Activated naive CD8-positive, alpha-beta T cell (primary cell): ENCODE data around the gene DQX1.
A peak's percentile ranks its signal among the peaks of the same experiment; 100 is the strongest.
"Not testable (repeated sequence)": the region's sequence is repeated elsewhere in the genome, so short reads cannot be mapped to it uniquely, and the experiment has no call there.

Source experiments
- H3K27ac Mint-ChIP-seq: one replicate; pipeline ENCODE4 v1.8.0; 2021; ENCODE audit warnings: mixed read lengths
- H3K27me3 Mint-ChIP-seq: one replicate; pipeline ENCODE4 v1.8.0; 2021; ENCODE audit warnings: mixed read lengths
- H3K36me3 Mint-ChIP-seq: one replicate; pipeline ENCODE4 v1.8.0; 2021; ENCODE audit warnings: mixed read lengths
- H3K4me1 Mint-ChIP-seq: one replicate; pipeline ENCODE4 v1.8.0; 2021; ENCODE audit warnings: low read depth, mixed read lengths
- H3K4me3 Mint-ChIP-seq: one replicate; pipeline ENCODE4 v1.8.0; 2021; ENCODE audit warnings: mild to moderate bottlenecking, mixed read lengths
- H3K9me3 Mint-ChIP-seq: one replicate; pipeline ENCODE4 v1.8.0; 2021; ENCODE audit warnings: low read depth, mixed read lengths

DQX1 gene

DNA sequence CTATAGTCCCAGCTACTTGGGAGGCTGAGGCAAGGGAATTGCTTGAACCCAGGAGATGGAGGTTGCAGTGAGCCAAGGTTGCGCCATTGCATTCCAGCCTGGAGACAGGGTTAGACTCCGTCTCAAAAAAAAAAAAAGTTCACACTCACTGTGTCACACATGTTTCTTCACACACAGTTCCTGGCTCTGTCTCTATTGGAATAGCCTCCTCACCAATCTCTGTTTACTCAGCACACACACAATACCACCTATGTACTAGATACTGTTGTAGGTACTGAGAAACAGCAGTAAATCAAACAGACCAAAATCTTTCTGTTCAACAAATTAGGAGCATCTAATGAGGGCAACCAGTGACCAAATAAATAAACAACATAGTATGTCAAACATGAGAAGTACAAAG is 39.9 kb downstream of the DQX1 start:
- peaks cover 22% of the 10 kb centered on the region for H3K4me1 Mint-ChIP-seq
- no peaks in the 10 kb centered on the region for H3K27me3 Mint-ChIP-seq
- H3K4me3 Mint-ChIP-seq = no peak overlapping the region
- H3K36me3 Mint-ChIP-seq = peaks cover 8% of the 10 kb centered on the region
- no peaks in the 10 kb centered on the region for H3K9me3 Mint-ChIP-seq
- no peak overlapping the region for H3K27ac Mint-ChIP-seq

DNA sequence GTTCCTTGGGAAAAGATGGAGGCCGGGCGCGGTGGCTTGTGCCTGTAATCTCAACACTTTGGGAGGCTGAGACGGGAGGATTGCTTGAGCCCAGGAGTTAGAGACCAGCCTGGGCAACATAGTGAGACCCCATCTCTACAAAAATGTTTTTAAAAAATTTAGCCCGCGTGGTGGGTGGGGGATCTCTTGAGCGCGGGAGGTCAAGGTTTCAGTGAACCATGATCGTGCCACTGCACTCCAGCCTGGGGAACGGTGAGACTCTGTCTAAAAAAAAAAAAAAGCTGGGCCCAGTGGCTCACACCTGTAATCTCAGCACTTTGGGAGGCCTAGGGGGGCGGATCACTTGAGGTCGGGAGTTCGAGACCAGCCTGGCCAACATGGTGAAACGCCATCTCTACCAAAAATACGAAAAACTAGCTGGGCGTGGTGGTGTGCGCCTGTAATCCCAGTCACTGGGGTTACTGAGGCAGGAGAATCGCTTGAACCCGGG is 42.3 kb downstream of the DQX1 start:
- H3K9me3 Mint-ChIP-seq, H3K27ac Mint-ChIP-seq, H3K36me3 Mint-ChIP-seq, H3K27me3 Mint-ChIP-seq: not testable (repeated sequence)
- Mint-ChIP-seq H3K4me1 (peaks cover 38% of the 10 kb centered on the region), H3K4me3 (peak overlapping the region; percentile 99)

- H3K9me3 Mint-ChIP-seq = no peaks in the 10 kb centered on the region
- peak within 1 kb of the TSS; percentile 99 for H3K4me3 Mint-ChIP-seq
- no peaks in the 10 kb centered on the region for H3K36me3 Mint-ChIP-seq
- H3K27ac Mint-ChIP-seq = peak within 1 kb of the TSS; percentile 99
- H3K27me3 Mint-ChIP-seq = no peaks in the 10 kb centered on the region
- H3K4me1 Mint-ChIP-seq = peaks cover 38% of the 10 kb centered on the region
Observed at GRCh38 chr2:74482801-74483674, 43.0 kb downstream of the DQX1 start, which contains the start of the genes CCDC142 and TTC31. CCDC142 (minus strand) TSS chr2:74482998; CDS start chr2:74482837, 161 bp downstream. TTC31 (plus strand) TSS chr2:74483081; CDS start chr2:74483096, 15 bp downstream.

- H3K27me3 Mint-ChIP-seq = no peaks in the 10 kb centered on the region
- H3K4me1 Mint-ChIP-seq = peaks cover 38% of the 10 kb centered on the region
- peak overlapping the region; percentile 99 for H3K4me3 Mint-ChIP-seq
- no peaks in the 10 kb centered on the region for H3K9me3 Mint-ChIP-seq
- H3K27ac Mint-ChIP-seq = peak overlapping the region; percentile 99
- peaks cover 4% of the 10 kb centered on the region for H3K36me3 Mint-ChIP-seq
Observed at GRCh38 chr2:74481961-74482800, 43.9 kb downstream of the DQX1 start.

DNA sequence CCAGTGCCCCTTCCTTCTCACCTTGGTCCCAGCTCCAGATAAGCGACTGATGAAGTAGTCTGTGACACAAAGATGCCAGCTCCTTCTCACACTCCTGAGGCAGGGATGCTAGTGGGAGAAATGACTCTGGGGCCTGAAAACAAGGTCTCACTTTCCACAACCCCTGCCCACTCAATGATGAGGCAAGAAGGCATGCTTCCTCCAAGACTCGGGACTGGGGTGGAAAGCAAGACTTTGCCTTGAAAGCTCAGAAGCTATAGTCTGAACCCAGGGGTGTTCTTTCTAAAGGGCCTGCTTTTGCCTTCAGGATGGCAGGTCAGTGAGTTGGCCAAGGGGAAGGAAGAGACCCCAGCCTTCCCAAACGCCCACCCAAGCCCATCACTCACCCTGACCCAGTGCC is 44.6 kb downstream of the DQX1 start:
- H3K27me3 Mint-ChIP-seq = no peaks in the 10 kb centered on the region
- no peak overlapping the region for H3K27ac Mint-ChIP-seq
- H3K4me3 Mint-ChIP-seq = peak overlapping the region; percentile 99
- no peaks in the 10 kb centered on the region for H3K9me3 Mint-ChIP-seq
- H3K36me3 Mint-ChIP-seq = peaks cover 4% of the 10 kb centered on the region
- H3K4me1 Mint-ChIP-seq = peaks cover 36% of the 10 kb centered on the region

DNA sequence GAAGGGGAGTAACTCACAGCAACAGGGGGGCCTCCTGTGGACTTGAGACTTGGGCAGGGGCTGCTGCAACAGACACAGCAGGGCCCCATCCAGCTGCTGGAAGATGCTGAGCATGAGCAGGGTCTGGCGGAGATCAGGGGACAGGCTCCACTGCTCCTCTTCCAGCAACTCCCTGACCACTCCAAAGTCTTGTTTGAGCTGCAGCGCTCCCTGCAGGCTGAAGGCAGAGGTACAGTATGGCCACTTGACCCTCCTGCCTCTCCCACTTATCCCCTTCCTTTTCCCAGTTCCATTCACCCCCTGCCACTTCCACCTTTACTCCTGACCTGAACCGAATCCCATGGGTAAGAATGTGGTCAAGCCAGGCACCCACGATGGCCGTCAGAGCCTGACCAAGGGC is 51.1 kb downstream of the DQX1 start:
- no peak overlapping the region for H3K4me3 Mint-ChIP-seq
- no peak overlapping the region for H3K27ac Mint-ChIP-seq
- H3K36me3 Mint-ChIP-seq = peaks cover 7% of the 10 kb centered on the region
- H3K9me3 Mint-ChIP-seq = no peaks in the 10 kb centered on the region
- peaks cover 25% of the 10 kb centered on the region for H3K4me1 Mint-ChIP-seq
- no peaks in the 10 kb centered on the region for H3K27me3 Mint-ChIP-seq

- Mint-ChIP-seq H3K4me1 (peaks cover 25% of the 10 kb centered on the region), H3K27ac (no peak overlapping the region), H3K4me3 (no peak overlapping the region), H3K36me3 (peaks cover 7% of the 10 kb centered on the region), H3K27me3 (no peaks in the 10 kb centered on the region), H3K9me3 (no peaks in the 10 kb centered on the region)
Observed at GRCh38 chr2:74474481-74474880, 51.5 kb downstream of the DQX1 start.

GRCh38 chr2:74472945-74473258 is 53.1 kb downstream of the DQX1 start:
- Mint-ChIP-seq H3K36me3 (peaks cover 7% of the 10 kb centered on the region), H3K27me3 (no peaks in the 10 kb centered on the region), H3K27ac (peak overlapping the region; percentile 97), H3K4me1 (peaks cover 21% of the 10 kb centered on the region), H3K4me3 (peak overlapping the region; percentile 99), H3K9me3 (no peaks in the 10 kb centered on the region)

DNA sequence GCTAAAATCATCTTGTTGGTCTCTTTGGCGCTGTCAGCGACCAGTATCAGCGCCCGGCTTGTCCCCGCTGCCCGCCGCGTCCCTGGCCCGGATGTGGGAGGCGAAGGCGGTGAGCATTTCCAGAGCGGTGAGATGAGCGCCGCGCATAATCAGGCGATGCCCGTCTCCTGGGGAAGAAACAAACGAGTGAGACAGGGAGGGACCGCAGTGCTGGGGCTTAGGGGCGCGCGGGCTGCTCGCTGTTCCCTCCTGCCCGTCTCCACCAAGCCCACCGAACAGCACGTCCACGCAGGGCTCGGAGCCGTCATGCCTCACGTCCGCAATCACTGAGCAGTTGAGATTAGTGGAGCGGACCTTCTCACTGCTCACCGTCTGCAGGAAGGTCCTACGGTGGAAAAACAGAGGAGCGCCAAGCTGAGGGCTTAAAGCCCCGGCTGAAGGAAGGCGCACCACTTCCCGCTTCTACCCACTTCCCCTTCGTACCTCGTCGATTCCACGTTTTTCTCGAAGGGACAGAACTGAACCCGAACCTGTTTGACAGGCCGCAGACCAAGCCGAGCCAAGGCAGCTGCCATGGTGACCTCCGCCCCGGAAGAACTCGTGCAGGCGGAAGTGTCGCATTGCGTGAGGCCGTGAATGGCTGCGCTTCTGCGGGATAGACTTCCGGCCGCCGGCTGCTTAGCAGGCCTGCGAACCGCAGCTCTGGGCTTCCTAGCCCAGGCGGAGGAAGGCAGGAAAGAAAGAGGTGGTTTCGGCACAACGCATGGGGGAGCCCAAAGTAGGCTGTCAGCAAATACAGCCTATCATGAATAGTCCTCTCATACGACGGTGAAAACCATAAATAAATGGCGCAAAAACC is 53.7 kb downstream of the DQX1 start, which contains the start of gene MRPL53:
Gene MRPL53, minus strand, starts transcription at position 595 of the 859 bp plus-strand sequence. Its CDS starts 20 bp downstream, at position 575.
- peaks cover 4% of the 10 kb centered on the region for H3K36me3 Mint-ChIP-seq
- H3K27ac Mint-ChIP-seq = peak within 1 kb of the TSS; percentile 97
- H3K9me3 Mint-ChIP-seq = no peaks in the 10 kb centered on the region
- H3K27me3 Mint-ChIP-seq = no peaks in the 10 kb centered on the region
- peak within 1 kb of the TSS; percentile 99 for H3K4me3 Mint-ChIP-seq
- H3K4me1 Mint-ChIP-seq = peaks cover 21% of the 10 kb centered on the region

GRCh38 chr2:74471332-74472065 is 54.5 kb downstream of the DQX1 start:
- H3K4me3 Mint-ChIP-seq = peak overlapping the region; percentile 99

DNA sequence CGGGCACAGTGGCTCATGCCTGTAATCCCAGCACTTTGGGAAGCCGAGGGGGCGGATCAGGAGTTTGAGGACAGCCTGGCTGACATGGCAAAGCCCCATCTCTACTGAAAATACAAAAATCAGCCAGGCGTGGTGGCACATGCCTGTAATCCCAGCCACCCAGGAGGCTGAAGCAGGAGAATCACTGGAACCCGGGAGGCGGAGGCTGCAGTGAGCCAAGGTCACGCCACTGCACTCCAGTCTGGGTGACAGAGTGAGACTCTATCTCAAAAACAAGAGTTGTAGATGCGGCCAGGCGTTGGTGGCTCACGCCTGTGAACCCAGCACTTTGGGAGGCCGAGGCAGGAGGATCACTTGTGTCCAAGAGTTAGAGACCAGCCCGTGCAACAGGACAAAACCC is 55.3 kb downstream of the DQX1 start:
- not testable (repeated sequence) for H3K9me3 Mint-ChIP-seq, H3K36me3 Mint-ChIP-seq, H3K27me3 Mint-ChIP-seq
- Mint-ChIP-seq H3K4me3 (peak overlapping the region; percentile 80), H3K4me1 (peaks cover 23% of the 10 kb centered on the region), H3K27ac (peak overlapping the region; percentile 94)

More at GRCh38 chr2:74471332-74472065, 54.5 kb downstream of the DQX1 start:
- Mint-ChIP-seq H3K9me3 (no peaks in the 10 kb centered on the region), H3K4me1 (peaks cover 21% of the 10 kb centered on the region), H3K27me3 (no peaks in the 10 kb centered on the region), H3K36me3 (peaks cover 4% of the 10 kb centered on the region), H3K27ac (peak overlapping the region; percentile 97)
